Measurements from ENCODE around the gene SSBP1.
"Not testable (repeated sequence)": the region's sequence is repeated elsewhere in the genome, so short reads cannot be mapped to it uniquely, and the experiment has no call there.

SSBP1 gene

GRCh38 chr7:141709749-141710148, 28.4 kb upstream of the SSBP1 start:
- DNase-seq, result no peak

- DNase-seq, result no peak
These were observed 27.9 kb upstream of the SSBP1 start for GRCh38 chr7:141710301-141710700.

- DNase-seq, result no peak
These were observed 25.4 kb upstream of the SSBP1 start for GRCh38 chr7:141712603-141713255.

- DNase-seq, result no peak
These were observed 24.3 kb upstream of the SSBP1 start for GRCh38 chr7:141713890-141714289.

GRCh38 chr7:141714571-141714970, 23.6 kb upstream of the SSBP1 start:
- no peak for DNase-seq

GRCh38 chr7:141715018-141715417, 23.1 kb upstream of the SSBP1 start:
- DNase-seq, result no peak

- no peak for DNase-seq
These were observed 22.1 kb upstream of the SSBP1 start for GRCh38 chr7:141715794-141716689.

- no peak for DNase-seq
These were observed 20.7 kb upstream of the SSBP1 start for GRCh38 chr7:141717450-141717849.

GRCh38 chr7:141722529-141722928, 15.6 kb upstream of the SSBP1 start:
- DNase-seq, result no peak

GRCh38 chr7:141729020-141729419, 9.1 kb upstream of the SSBP1 start:
- DNase-seq, result no peak

GRCh38 chr7:141731476-141732149, 6.5 kb upstream of the SSBP1 start:
- DNase-seq, result no peak

- no peak for DNase-seq
These were observed 881 bp upstream of the SSBP1 start for GRCh38 chr7:141737118-141737835.

GRCh38 chr7:141738592-141739013, 445 bp downstream of the SSBP1 start:
- DNase-seq, result no peak

GRCh38 chr7:141739250-141739649, 1.1 kb downstream of the SSBP1 start:
- no peak for DNase-seq

- no peak for DNase-seq
These were observed 4.1 kb downstream of the SSBP1 start for GRCh38 chr7:141742229-141742628.

- DNase-seq, result no peak
These were observed 6.0 kb downstream of the SSBP1 start for GRCh38 chr7:141744131-141744530.

- no peak for DNase-seq
These were observed 10.2 kb downstream of the SSBP1 start for GRCh38 chr7:141748396-141748795.

GRCh38 chr7:141751904-141752303, 13.7 kb downstream of the SSBP1 start:
- peak; percentile 14 for DNase-seq

GRCh38 chr7:141752634-141753033, 14.5 kb downstream of the SSBP1 start:
- DNase-seq, result no peak

- no peak for DNase-seq
These were observed 16.8 kb downstream of the SSBP1 start for GRCh38 chr7:141754939-141755338.

GRCh38 chr7:141763797-141764196, 25.6 kb downstream of the SSBP1 start, which contains the start of gene TAS2R3:
Gene TAS2R3, plus strand, starts transcription at chr7:141764097. Its CDS starts 62 bp downstream, at chr7:141764159.
- no peak for DNase-seq

- not testable (repeated sequence) for DNase-seq
These were observed 32.0 kb downstream of the SSBP1 start for GRCh38 chr7:141770083-141770583.

- no peak for DNase-seq
These were observed 38.2 kb downstream of the SSBP1 start, which contains the start of gene TAS2R4 for GRCh38 chr7:141776374-141776773. Gene TAS2R4, plus strand, starts transcription at chr7:141776674. Its CDS starts 1,815 bp downstream, at chr7:141778489.
